Sigmoid colon (tissue), 7 donors: Measurements from ENCODE around the gene PIAS1. TPM values are rescaled to one million over a fixed set of nuclear protein-coding genes. Genes with fewer than 3 reads are reported as not detected.
"Not testable (repeated sequence)": the region's sequence is repeated elsewhere in the genome, so short reads cannot be mapped to it uniquely, and the experiment has no call there.

Experiments used
- DNase-seq: peaks from one replicate; pipeline ENCODE4 v3.0.0-alpha.2; 2019
- H3K27ac ChIP-seq, 4 donors: fragments of 200-600 bp; sonication (generic); one replicate each; pipeline ENCODE4 v1.5.1; 2016 to 2019; ENCODE audit warnings: mild to moderate bottlenecking in 1 of 4
- H3K27me3 ChIP-seq, 3 donors: fragments of 200-600 bp; sonication (generic); one replicate each; pipeline ENCODE4 v1.5.1; 2019; ENCODE audit warnings: mild to moderate bottlenecking in 1 of 3
- H3K36me3 ChIP-seq, 4 donors: fragments of 200-600 bp; sonication (generic); one replicate each; pipeline ENCODE4 v1.5.1; 2016 to 2019
- H3K4me1 ChIP-seq, 4 donors: fragments of 200-600 bp; sonication (generic); one replicate each; pipeline ENCODE4 v1.5.1; 2017 to 2019
- H3K4me3 ChIP-seq, 4 donors: fragments of 200-600 bp; sonication (generic); one replicate each; pipeline ENCODE4 v1.5.1; 2017 to 2019; ENCODE audit warnings: mild to moderate bottlenecking in 2 of 4, moderate library complexity in 1 of 4
- H3K9me3 ChIP-seq, 4 donors: fragments of 200-600 bp in 3 of 4; sonication (generic) in 3 of 4; one replicate each; pipeline versions ENCODE4 v1.5.1 to v1.6.1; 2013 to 2019
- EP300 ChIP-seq, 4 donors: sonication (generic); formaldehyde crosslinking; IDR thresholded peaks; one replicate each; pipeline ENCODE4 v1.6.1; 2017; ENCODE audit warnings: antibody characterized with exemption in 4 of 4
- POLR2A ChIP-seq, 2 donors: fragments of 450-650 bp; IDR thresholded peaks; one replicate each; pipeline ENCODE4 v1.6.1; 2016; ENCODE audit warnings: antibody characterized with exemption in 2 of 2, mild to moderate bottlenecking in 2 of 2, moderate library complexity in 2 of 2
- POLR2AphosphoS5 ChIP-seq, 4 donors: sonication (generic); formaldehyde crosslinking; IDR thresholded peaks; one replicate each; pipeline ENCODE4 v1.6.1; 2017; ENCODE audit warnings: antibody characterized with exemption in 4 of 4
- WGBS, 2 donors: extraction: QIAGEN DNeasy Blood & Tissue Kit; methylation state at CpG; one replicate each; pipeline ENCODE4 v1.1.7; 2013; 5-methylcytosine and 5-hydroxymethylcytosine counted together
- intact Hi-C: fragments of 100-400 bp; cut with DNase I; formaldehyde crosslinking; loops from one replicate; pipeline ENCODE4 v1.15.1; 2023
- polyA plus RNA-seq, 3 donors: library from polyadenylated mRNA; stranded (reverse); fragments of 200-250 nt; gene quantifications; one replicate each; pipeline ENCODE4 v1.2.3, GENCODE V29; 2013
- total RNA-seq, 4 donors: library from RNA; depleted of rRNA; stranded (reverse); fragments of >200 nt; gene quantifications; one replicate each; pipeline ENCODE4 v1.1.0, GENCODE V29; 2016
- TF ChIP-seq, protein P1 (sequence below), 4 experiments: fragments of 450-650 bp in 3 of 4; fragments of 200-600 bp in 1 of 4; IDR thresholded peaks; one replicate each; pipeline ENCODE4 v1.5.1; 2016 to 2019; ENCODE audit warnings: antibody characterized with exemption in 4 of 4, mild to moderate bottlenecking in 3 of 4, moderate library complexity in 2 of 4
- donor health status: healthy with polysubstance abuse.
- donor health status: Bipolar disorder and iron deficiency.
- donor health status: healthy.

Gene PIAS1
- total and polyA plus RNA-seq, 7 donors, result 7.2 to 75.4 (median 55.9) TPM

DNA sequence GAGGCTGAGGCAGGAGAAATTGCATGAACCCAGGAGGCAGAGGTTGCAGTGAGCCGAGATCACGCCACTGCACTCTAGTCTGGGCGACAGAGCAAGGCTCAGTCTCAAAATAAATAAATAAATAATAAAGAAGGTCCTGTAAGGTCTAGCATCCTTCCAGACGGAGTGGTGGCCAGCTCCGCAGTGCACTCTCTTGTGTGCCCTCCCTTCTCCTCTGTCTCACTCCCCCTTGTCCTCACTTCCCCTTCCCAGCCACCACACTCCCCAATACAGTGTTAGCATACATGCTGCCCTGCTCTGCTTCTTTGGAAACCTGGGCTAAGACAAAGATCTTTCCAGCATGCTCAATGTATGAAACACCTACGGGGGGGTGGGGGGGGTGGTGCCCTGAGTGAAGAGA, 178.8 kb downstream of the PIAS1 start:
- Histone ChIP-seq H3K4me3 (no peak overlapping the region), H3K27ac (no peak overlapping the region)
- DNase-seq, result no peak

DNA sequence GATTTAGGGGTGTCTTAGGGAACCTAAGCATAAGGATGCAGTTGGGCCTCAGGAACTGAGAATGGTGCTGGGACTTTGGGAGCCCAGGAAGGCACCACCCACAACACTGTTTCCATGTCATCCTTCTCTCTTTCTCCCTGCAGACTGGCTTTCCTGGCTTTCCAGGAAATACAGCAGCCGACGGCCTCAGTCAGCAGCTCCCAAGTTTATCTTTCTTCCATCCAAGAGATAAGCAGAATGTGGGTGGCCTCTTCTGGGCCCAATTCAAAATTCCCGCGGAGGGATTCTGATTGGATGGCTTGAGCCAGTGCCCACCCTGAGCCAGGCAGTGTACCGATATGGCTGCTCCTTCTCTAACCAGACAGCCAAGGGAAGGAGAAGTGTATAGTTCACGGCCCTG, 179.9 kb downstream of the PIAS1 start:
- Histone ChIP-seq H3K27ac (no peak overlapping the region), H3K27me3 (no peaks in the 10 kb centered on the region), H3K4me3 (no peak overlapping the region), H3K9me3 (no peaks in the 10 kb centered on the region), H3K36me3 (no peaks in the 10 kb centered on the region), H3K4me1 (peaks cover 0 to 7% (median 7%) of the 10 kb centered on the region in 4 donors)
- no peak for TF ChIP-seq EP300 (IDR thresholded peaks at IDR 0.05)
- TF ChIP-seq POLR2A (IDR thresholded peaks at IDR 0.05), result no peak
- TF ChIP-seq POLR2AphosphoS5 (IDR thresholded peaks at IDR 0.05), result no peak
- TF ChIP-seq, protein P1, sequence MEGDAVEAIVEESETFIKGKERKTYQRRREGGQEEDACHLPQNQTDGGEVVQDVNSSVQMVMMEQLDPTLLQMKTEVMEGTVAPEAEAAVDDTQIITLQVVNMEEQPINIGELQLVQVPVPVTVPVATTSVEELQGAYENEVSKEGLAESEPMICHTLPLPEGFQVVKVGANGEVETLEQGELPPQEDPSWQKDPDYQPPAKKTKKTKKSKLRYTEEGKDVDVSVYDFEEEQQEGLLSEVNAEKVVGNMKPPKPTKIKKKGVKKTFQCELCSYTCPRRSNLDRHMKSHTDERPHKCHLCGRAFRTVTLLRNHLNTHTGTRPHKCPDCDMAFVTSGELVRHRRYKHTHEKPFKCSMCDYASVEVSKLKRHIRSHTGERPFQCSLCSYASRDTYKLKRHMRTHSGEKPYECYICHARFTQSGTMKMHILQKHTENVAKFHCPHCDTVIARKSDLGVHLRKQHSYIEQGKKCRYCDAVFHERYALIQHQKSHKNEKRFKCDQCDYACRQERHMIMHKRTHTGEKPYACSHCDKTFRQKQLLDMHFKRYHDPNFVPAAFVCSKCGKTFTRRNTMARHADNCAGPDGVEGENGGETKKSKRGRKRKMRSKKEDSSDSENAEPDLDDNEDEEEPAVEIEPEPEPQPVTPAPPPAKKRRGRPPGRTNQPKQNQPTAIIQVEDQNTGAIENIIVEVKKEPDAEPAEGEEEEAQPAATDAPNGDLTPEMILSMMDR (IDR thresholded peaks at IDR 0.05), result no peak
- 48 to 60% methylated on average over 6 of the region's 6 CpGs for WGBS, 2 donors
- intact Hi-C loops, result loop anchor here (5.0 kb wide), 1 partner anchor 712 kb away; the partner anchor contains the start of gene C15orf61
- no peak for DNase-seq

More for the DNA sequence above, 178.8 kb downstream of the PIAS1 start:
- 79 to 89% methylated on average over 6 of the region's 6 CpGs for WGBS, 2 donors
- TF ChIP-seq POLR2A (IDR thresholded peaks at IDR 0.05) (no peak), POLR2AphosphoS5 (IDR thresholded peaks at IDR 0.05) (no peak), EP300 (IDR thresholded peaks at IDR 0.05) (no peak)
- TF ChIP-seq, protein P1 (IDR thresholded peaks at IDR 0.05), result no peak
- Histone ChIP-seq H3K4me1 (peaks cover 0 to 18% (median 18%) of the 10 kb centered on the region in 4 donors), H3K27me3 (no peaks in the 10 kb centered on the region), H3K9me3 (no peaks in the 10 kb centered on the region), H3K36me3 (no peaks in the 10 kb centered on the region)
- intact Hi-C loops, result loop anchor here (5.0 kb wide), 1 partner anchor 711 kb away; the partner anchor contains the start of gene C15orf61

DNA sequence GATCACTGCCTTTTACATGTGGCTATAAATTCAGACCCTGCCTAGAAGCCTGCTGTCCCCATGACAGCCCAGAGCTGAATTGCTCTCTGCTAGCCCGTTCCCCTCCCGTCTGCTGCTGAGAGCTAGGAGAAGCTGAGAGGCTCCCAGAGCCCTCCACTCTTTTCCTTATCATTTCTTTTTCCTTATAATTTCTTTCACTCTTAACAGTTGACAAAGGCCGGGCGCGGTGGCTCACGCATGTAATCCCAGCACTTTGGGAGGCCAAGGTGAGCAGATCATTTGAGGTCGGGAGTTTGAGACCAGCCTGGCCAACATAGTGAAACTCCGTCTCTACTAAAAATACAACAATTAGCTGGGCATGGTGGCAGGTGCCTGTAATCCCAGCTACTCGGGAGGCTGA, 180.4 kb downstream of the PIAS1 start:
- H3K4me3 ChIP-seq, H3K27ac ChIP-seq, H3K4me1 ChIP-seq, H3K9me3 ChIP-seq, DNase-seq, H3K36me3 ChIP-seq, H3K27me3 ChIP-seq: not testable (repeated sequence)
- intact Hi-C loops, result loop anchor here (5.0 kb wide), 1 partner anchor 712 kb away; the partner anchor contains the start of gene C15orf61
- 92 to 94% methylated on average over 9 of the region's 9 CpGs for WGBS, 2 donors

DNA sequence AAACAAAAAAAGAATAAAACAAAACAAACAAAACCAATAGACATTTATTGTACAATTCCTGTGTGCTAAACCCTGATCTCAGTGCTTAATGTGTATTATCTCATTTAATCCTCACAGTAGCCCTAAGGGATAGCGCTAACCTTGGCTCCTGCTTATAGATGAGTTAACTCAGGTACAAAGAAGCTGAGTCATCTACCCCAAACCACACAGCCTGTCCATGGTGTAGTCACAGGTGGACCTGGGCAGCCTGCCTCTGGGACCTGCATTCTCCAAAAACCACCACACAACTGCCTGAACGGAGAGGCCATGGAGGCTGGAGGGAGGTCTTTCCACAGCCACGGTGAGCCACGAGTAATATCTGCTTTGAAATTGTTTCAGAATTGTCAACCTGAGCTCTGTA, 180.9 kb downstream of the PIAS1 start:
- DNase-seq, result no peak
- intact Hi-C loops, result no loop called here
- no peak overlapping the region for H3K4me3 ChIP-seq
- no peaks in the 10 kb centered on the region for H3K36me3 ChIP-seq
- no peaks in the 10 kb centered on the region for H3K9me3 ChIP-seq
- H3K27ac ChIP-seq, result no peak overlapping the region
- no peaks in the 10 kb centered on the region for H3K27me3 ChIP-seq
- TF ChIP-seq POLR2AphosphoS5 (IDR thresholded peaks at IDR 0.05), result no peak
- no peak for TF ChIP-seq POLR2A (IDR thresholded peaks at IDR 0.05)
- no peak for TF ChIP-seq EP300 (IDR thresholded peaks at IDR 0.05)
- TF ChIP-seq, protein P1 (IDR thresholded peaks at IDR 0.05), result no peak
- H3K4me1 ChIP-seq, result peaks cover 0 to 6% (median 4%) of the 10 kb centered on the region in 4 donors
- WGBS, 2 donors, result 92% methylated on average over 4 of the region's 4 CpGs

DNA sequence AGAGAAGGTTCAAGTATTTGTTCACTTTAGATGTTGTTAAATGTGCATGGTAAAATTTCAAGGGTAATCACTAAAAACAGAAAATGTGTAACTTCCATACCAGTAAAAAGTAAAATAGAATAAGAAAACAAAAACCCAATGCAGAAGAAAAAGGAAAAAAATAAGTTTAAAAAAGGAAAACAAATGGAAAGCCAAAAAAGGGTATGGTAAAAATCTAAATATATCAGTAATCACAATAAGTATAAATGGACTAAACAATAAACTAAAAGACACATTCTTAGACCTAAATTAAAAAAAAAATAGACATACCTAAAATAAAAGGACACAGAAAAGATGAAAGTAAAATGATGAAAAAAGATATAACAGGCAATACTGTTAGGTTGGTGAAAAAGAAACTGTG, 184.9 kb downstream of the PIAS1 start:
- intact Hi-C loops, result no loop called here
- H3K4me3 ChIP-seq, result no peak overlapping the region
- TF ChIP-seq, protein P1 (IDR thresholded peaks at IDR 0.05), result no peak
- TF ChIP-seq POLR2AphosphoS5 (IDR thresholded peaks at IDR 0.05), result no peak
- no peak for TF ChIP-seq EP300 (IDR thresholded peaks at IDR 0.05)
- no peak for TF ChIP-seq POLR2A (IDR thresholded peaks at IDR 0.05)

More for the DNA sequence above, 184.9 kb downstream of the PIAS1 start:
- no peak for DNase-seq
- no peak overlapping the region for H3K27ac ChIP-seq
- no peaks in the 10 kb centered on the region for H3K4me1 ChIP-seq
- H3K9me3 ChIP-seq, result peaks cover 0 to under 1% (median under 1%) of the 10 kb centered on the region in 4 donors
- no peaks in the 10 kb centered on the region for H3K36me3 ChIP-seq
- no peaks in the 10 kb centered on the region for H3K27me3 ChIP-seq
